HepG2 (cell line): Measurements from ENCODE around the gene FUT1. TPM values are rescaled to one million over a fixed set of nuclear protein-coding genes. Genes with fewer than 3 reads are reported as not detected.

Experiments
- ATF7 ChIP-seq, 2 experiments: fragments of 450-650 bp in 1 of 2; sonication (generic) in 1 of 2; formaldehyde crosslinking in 1 of 2; IDR thresholded peaks; 2 replicates each; pipeline versions ENCODE4 v1.4.0 to v1.6.1; 2016 to 2020; ENCODE audit warnings: antibody characterized with exemption in 1 of 2, mild to moderate bottlenecking in 1 of 2, missing genetic modification reagents in 1 of 2
- CTCF ChIP-seq: sonication (generic); formaldehyde crosslinking; IDR thresholded peaks from 2 replicates; pipeline ENCODE4 v1.5.0; 2020; ENCODE audit warnings: mild to moderate bottlenecking, missing genetic modification reagents, moderate library complexity
- GPN1 ChIP-seq: sonication (generic); formaldehyde crosslinking; IDR thresholded peaks from 2 replicates; pipeline ENCODE4 v1.5.1; 2020; ENCODE audit warnings: missing genetic modification reagents, borderline replicate concordance
- IKZF5 ChIP-seq: IDR thresholded peaks from 2 replicates; pipeline ENCODE4 v1.6.1; 2018; ENCODE audit warnings: missing genetic modification reagents, mild to moderate bottlenecking, missing compliant biosample characterization
- JUNB ChIP-seq: sonication (generic); formaldehyde crosslinking; IDR thresholded peaks from 2 replicates; pipeline ENCODE4 v1.8.0; 2022; ENCODE audit warnings: missing genetic modification reagents, mild to moderate bottlenecking, borderline replicate concordance
- MZF1 ChIP-seq: sonication (generic); formaldehyde crosslinking; IDR thresholded peaks from 2 replicates; pipeline ENCODE4 v1.8.1; 2023; ENCODE audit warnings: mild to moderate bottlenecking, missing genetic modification reagents, borderline replicate concordance
- NFKBIZ ChIP-seq: IDR thresholded peaks from 2 replicates; pipeline ENCODE4 v1.6.1; 2018; ENCODE audit warnings: missing genetic modification reagents, missing compliant biosample characterization
- PLRG1 ChIP-seq: fragments of 450-650 bp; conservative IDR thresholded peaks from 2 replicates; pipeline ENCODE4 v1.6.1; 2016
- POLR2AphosphoS5 ChIP-seq: IDR thresholded peaks from 2 replicates; pipeline ENCODE4 v1.6.1; 2012; ENCODE audit warnings: low read depth, low read length
- TAF1 ChIP-seq: sonication (generic); formaldehyde crosslinking; IDR thresholded peaks from 2 replicates; pipeline ENCODE4 v1.4.0; 2020; ENCODE audit warnings: missing genetic modification reagents
- TFAP4 ChIP-seq: sonication (generic); IDR thresholded peaks from 2 replicates; pipeline ENCODE4 v1.6.1; 2016; ENCODE audit warnings: low read depth, borderline replicate concordance
- ZNF282 ChIP-seq: fragments of 450-650 bp; IDR thresholded peaks from 2 replicates; pipeline ENCODE4 v1.6.1; 2018; ENCODE audit not compliant: partially characterized antibody
- ZNF639 ChIP-seq: conservative IDR thresholded peaks from 2 replicates; pipeline ENCODE4 v1.6.1; 2018; ENCODE audit warnings: missing genetic modification reagents
- ZNF75D ChIP-seq: sonication (generic); formaldehyde crosslinking; IDR thresholded peaks from 2 replicates; pipeline ENCODE4 v1.8.1; 2023; ENCODE audit warnings: missing genetic modification reagents, mild to moderate bottlenecking, borderline replicate concordance
- polyA plus RNA-seq, 8 experiments: library from polyadenylated mRNA; depleted of rRNA in 3 of 8; stranded (reverse) in 7 of 8; unstranded in 1 of 8; fragments of >200 nt; fragmentation: Illumina TruSeq in 4 of 8; extraction: Trizol in 4 of 8; gene quantifications; 2 replicates each; pipeline versions ENCODE4 v1.2.1 to v1.2.3, GENCODE V29; 2011 to 2016; ENCODE audit warnings: low read depth in 4 of 8, missing spikeins in 1 of 8, mixed read lengths in 1 of 8; ENCODE audit not compliant: insufficient read depth in 1 of 8
- total RNA-seq, 5 experiments: library from RNA; depleted of rRNA; stranded (reverse); fragments of >200 nt; fragmentation: Illumina TruSeq; extraction: Trizol; gene quantifications; 2 replicates each; pipeline ENCODE4 v1.2.3, GENCODE V29; 2016; ENCODE audit warnings: low read depth in 1 of 5

FUT1 gene
- total and polyA plus RNA-seq, 2 of the 13 experiments (the other 11 are each of a cell fraction or from before 2014, with no cell fraction given), result 0.07 to 1.1 TPM

GRCh38 chr19:48795055-48795684 is 42.7 kb upstream of the FUT1 start (continued):
- TF ChIP-seq CTCF (CRISPR knock-in tag) (peak; percentile 97), PLRG1 (no peak), ZNF282 (no peak), POLR2AphosphoS5 (no peak), MZF1 (CRISPR knock-in tag) (no peak), JUNB (CRISPR knock-in tag) (no peak), GPN1 (CRISPR knock-in tag) (no peak), TAF1 (peak; percentile 21; the same call in 1 of the 2 replicates), NFKBIZ (no peak), TFAP4 (no peak), ZNF75D (CRISPR knock-in tag) (no peak), ATF7 (IDR thresholded peaks at IDR 0.05) (no peak), ATF7 (CRISPR knock-in tag; IDR thresholded peaks at IDR 0.05) (0 out of 2 replicates have a peak, but pooled peaks have one; percentile 28), IKZF5 (CRISPR knock-in tag) (no peak), ZNF639 (no peak; the same call in 1 of the 2 replicates)
